Hepatocyte (in vitro differentiated cells): ENCODE data around the gene OR51V1.

Experiments
- CTCF ChIP-seq: fragments of 200-600 bp; sonication (generic); IDR thresholded peaks from 2 replicates; pipeline ENCODE4 v1.5.1; 2016; ENCODE audit warnings: antibody characterized with exemption, mild to moderate bottlenecking; ENCODE audit not compliant: poor library complexity
- EZH2 ChIP-seq: fragments of 200-600 bp; sonication (generic); IDR thresholded peaks from 2 replicates; pipeline ENCODE4 v1.6.1; 2016; ENCODE audit warnings: antibody characterized with exemption, mild to moderate bottlenecking, borderline replicate concordance
- EZH2phosphoT487 ChIP-seq: fragments of 200-600 bp; sonication (generic); IDR thresholded peaks from one replicate; pipeline ENCODE4 v1.6.1; 2018; ENCODE audit warnings: antibody characterized with exemption, mild to moderate bottlenecking, low read depth, moderate library complexity; ENCODE audit not compliant: unreplicated experiment, severe bottlenecking

GRCh38 chr11:5240458-5240857, 40.0 kb upstream of the OR51V1 start:
- no peak for TF ChIP-seq CTCF
- TF ChIP-seq EZH2 = no peak
- no peak for TF ChIP-seq EZH2phosphoT487
